Measurements from ENCODE around the gene MED29. TPM values are rescaled to one million over a fixed set of nuclear protein-coding genes. Genes with fewer than 3 reads are reported as not detected.
A peak's percentile ranks its signal among the peaks of the same experiment; 100 is the strongest.

MED29 gene
- total and polyA plus RNA-seq, 10 of the 15 experiments (the other 5 are each of a cell fraction or from before 2014, with no cell fraction given), result 3.2 to 36.6 (median 22.8) TPM

- no peak for TF ChIP-seq TAF1 (IDR thresholded peaks at IDR 0.05; ENCODE audit: borderline replicate concordance, low read depth, low read length)
- no peak for TF ChIP-seq FOS (IDR thresholded peaks at IDR 0.05; ENCODE audit: borderline replicate concordance, extremely low read depth, insufficient read length)
- TF ChIP-seq ZNF207 (IDR thresholded peaks at IDR 0.05; ENCODE audit: borderline replicate concordance), result no peak
- TF ChIP-seq ZNF384 (IDR thresholded peaks at IDR 0.05; ENCODE audit: borderline replicate concordance, low read depth, low read length), result no peak
- no peak for TF ChIP-seq USF1 (IDR thresholded peaks at IDR 0.05; ENCODE audit: borderline replicate concordance, extremely low read length, insufficient read depth, low read depth, low read length)
- TF ChIP-seq RELA (IDR thresholded peaks at IDR 0.05; ENCODE audit: borderline replicate concordance, partially characterized antibody), result no peak
These were observed 7.2 kb downstream of the MED29 start (continued) for GRCh38 chr19:39398297-39398864.

- FAIRE-seq, result no peak
- intact Hi-C loops (cut with micrococcal nuclease; ENCODE audit: unreplicated experiment) (loop anchor here (10.0 kb wide), 1 partner anchor 425 kb away; the partner anchor contains the start of gene FBXO17), in situ Hi-C loops (cut with MboI) (no loop called here)
- no peak for ATAC-seq
- DNase-seq (ENCODE audit: low read depth, low spot score), result no peak
- H3K4me2 ChIP-seq (ENCODE audit: control insufficient read depth, insufficient read depth), result no peak overlapping the region
- no peak overlapping the region for H2AFZ ChIP-seq (ENCODE audit: control insufficient read depth, low read depth, low read length)
- CTCF ChIA-PET, result interaction anchor here (4.7 to 7.4 kb wide), 2 partner anchors 12 to 134 kb away, joined by 20 to 218 read pairs; partner anchors contain the start of genes EID2B and PLEKHG2
- peak overlapping the region; percentile 65 for H3K27ac ChIP-seq (ENCODE audit: control insufficient read depth, insufficient read depth)
- no TSS peak for BruUV-seq (replicated peaks)
- H3K9me3 ChIP-seq (replicated peaks; ENCODE audit: control insufficient read depth, insufficient read depth, low read length), result no peaks in the 10 kb centered on the region
- RAD21 ChIA-PET (ENCODE audit: unreplicated experiment), result interaction anchor here (6.7 kb wide), 1 partner anchor 12 kb away, joined by 159 read pairs; the partner anchor contains the start of gene PLEKHG2
- SMC1A ChIA-PET (ENCODE audit: uncharacterized antibody, unreplicated experiment), result interaction anchor here (2.3 to 8.7 kb wide), 2 partner anchors 9 to 12 kb away, joined by 18 to 146 read pairs; partner anchors contain the start of gene PLEKHG2
- no peak overlapping the region for H3K4me3 ChIP-seq
- 100% methylated on average over 4 of the region's 4 CpGs for WGBS (ENCODE audit: insufficient coverage, insufficient replicate concordance, low lambda C conversion rate, missing lambda C conversion rate)
- POLR2A ChIA-PET, result interaction anchor here (2.9 kb wide), 1 partner anchor 12 kb away, joined by 37 read pairs; the partner anchor contains the start of gene PLEKHG2
- H3K79me2 ChIP-seq (ENCODE audit: control insufficient read depth, insufficient read depth, low read length), result peaks cover 22% of the 10 kb centered on the region
- H3K27me3 ChIP-seq (replicated peaks in 1 of 2; ENCODE audit: control insufficient read depth in 2 of 2, insufficient read depth in 2 of 2, low read length in 1 of 2), result no peaks in the 10 kb centered on the region
- no peak overlapping the region for H3K9ac ChIP-seq (ENCODE audit: control insufficient read depth, insufficient read depth, low read length)
- no peaks in the 10 kb centered on the region for H4K20me1 ChIP-seq (ENCODE audit: control insufficient read depth, insufficient read depth)
- H3K4me1 ChIP-seq (ENCODE audit: control insufficient read depth, insufficient read depth, low read length), result peaks cover 65% of the 10 kb centered on the region
- peaks cover 0 to 8% of the 10 kb centered on the region in 2 experiments; a peak in 2 of 4 replicates for H3K36me3 ChIP-seq (ENCODE audit: control insufficient read depth in 2 of 2, insufficient read depth in 2 of 2, low read length in 1 of 2)
- TF ChIP-seq POLR2A (IDR thresholded peaks at IDR 0.05; ENCODE audit: low read depth, low read length), result peak; percentile 45; the same call in 1 of the 2 replicates
- TF ChIP-seq POLR2AphosphoS2 (IDR thresholded peaks at IDR 0.05; ENCODE audit: low read depth, low read length), result no peak
These were observed 8.5 kb downstream of the MED29 start for GRCh38 chr19:39399668-39400050.

All from GM12878 (cell line).